22Rv1 (cell line): ENCODE measurements around the gene LRRC56.

ENCODE experiments used
- H3K27ac ChIP-seq: fragments of 450-650 bp; 2 replicates; pipeline ENCODE4 v1.5.1; 2017
- ZFX ChIP-seq: fragments of 450-650 bp; IDR thresholded peaks from 2 replicates; pipeline ENCODE4 v1.6.1; 2017; ENCODE audit warnings: antibody characterized with exemption, borderline replicate concordance
- TF ChIP-seq, protein P1 (sequence below): fragments of 450-650 bp; IDR thresholded peaks from 2 replicates; pipeline ENCODE4 v1.5.1; 2017; ENCODE audit warnings: mild to moderate bottlenecking

LRRC56 gene

GRCh38 chr11:576811-577610 is 39.7 kb downstream of the LRRC56 start:
- H3K27ac ChIP-seq: peak overlapping the region; percentile 91
- TF ChIP-seq, protein P1, sequence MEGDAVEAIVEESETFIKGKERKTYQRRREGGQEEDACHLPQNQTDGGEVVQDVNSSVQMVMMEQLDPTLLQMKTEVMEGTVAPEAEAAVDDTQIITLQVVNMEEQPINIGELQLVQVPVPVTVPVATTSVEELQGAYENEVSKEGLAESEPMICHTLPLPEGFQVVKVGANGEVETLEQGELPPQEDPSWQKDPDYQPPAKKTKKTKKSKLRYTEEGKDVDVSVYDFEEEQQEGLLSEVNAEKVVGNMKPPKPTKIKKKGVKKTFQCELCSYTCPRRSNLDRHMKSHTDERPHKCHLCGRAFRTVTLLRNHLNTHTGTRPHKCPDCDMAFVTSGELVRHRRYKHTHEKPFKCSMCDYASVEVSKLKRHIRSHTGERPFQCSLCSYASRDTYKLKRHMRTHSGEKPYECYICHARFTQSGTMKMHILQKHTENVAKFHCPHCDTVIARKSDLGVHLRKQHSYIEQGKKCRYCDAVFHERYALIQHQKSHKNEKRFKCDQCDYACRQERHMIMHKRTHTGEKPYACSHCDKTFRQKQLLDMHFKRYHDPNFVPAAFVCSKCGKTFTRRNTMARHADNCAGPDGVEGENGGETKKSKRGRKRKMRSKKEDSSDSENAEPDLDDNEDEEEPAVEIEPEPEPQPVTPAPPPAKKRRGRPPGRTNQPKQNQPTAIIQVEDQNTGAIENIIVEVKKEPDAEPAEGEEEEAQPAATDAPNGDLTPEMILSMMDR: no peak
- no peak for TF ChIP-seq ZFX

GRCh38 chr11:577611-577894 is 40.2 kb downstream of the LRRC56 start:
- TF ChIP-seq ZFX: no peak
- TF ChIP-seq, protein P1: no peak
- peak overlapping the region; percentile 91 for H3K27ac ChIP-seq

DNA sequence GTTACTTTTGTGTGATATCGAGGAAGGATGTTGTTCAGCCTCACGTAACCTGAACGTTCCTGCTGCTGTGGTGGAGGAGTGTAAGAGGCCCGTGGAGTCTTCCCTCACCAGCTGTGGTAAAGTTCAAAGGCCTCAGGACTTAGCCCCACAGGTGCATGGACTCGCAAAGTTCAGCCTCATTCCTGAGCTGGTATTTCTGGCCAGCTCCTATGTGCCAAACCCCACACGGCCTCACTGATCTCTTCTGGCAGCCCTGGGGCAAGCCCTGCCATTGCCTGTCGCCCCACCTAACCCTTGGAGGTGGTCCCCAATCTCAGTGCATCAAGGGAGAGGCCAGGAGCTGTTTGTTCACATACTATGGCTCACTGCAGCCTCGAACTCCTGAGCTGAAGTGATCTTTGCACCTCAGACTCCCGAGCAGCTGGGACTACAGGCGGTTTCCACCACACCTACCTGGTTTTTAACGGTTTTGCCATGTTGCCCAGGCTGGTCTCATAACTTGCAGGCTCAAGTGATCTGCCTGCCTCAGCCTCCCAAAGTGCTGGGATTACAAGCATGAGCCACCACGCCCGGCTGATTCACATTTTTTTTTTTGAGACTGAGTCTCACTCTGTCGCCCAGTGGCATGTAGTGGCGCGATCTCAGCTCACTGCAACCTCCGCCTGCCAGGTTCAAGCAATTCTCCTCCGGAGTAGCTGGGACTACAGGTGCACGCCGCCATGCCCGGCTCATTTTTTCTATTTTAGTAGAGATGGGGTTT is 41.1 kb downstream of the LRRC56 start:
- H3K27ac ChIP-seq: 0 out of 2 replicates have a peak overlapping the region, but pooled peaks have one; percentile 91
- TF ChIP-seq ZFX: no peak
- TF ChIP-seq, protein P1: no peak

GRCh38 chr11:579830-580601 is 42.7 kb downstream of the LRRC56 start:
- TF ChIP-seq, protein P1: no peak
- TF ChIP-seq ZFX: no peak
- H3K27ac ChIP-seq: no peak overlapping the region

GRCh38 chr11:581342-581741 is 44.0 kb downstream of the LRRC56 start:
- TF ChIP-seq, protein P1: no peak
- TF ChIP-seq ZFX: no peak
- no peak overlapping the region for H3K27ac ChIP-seq

DNA sequence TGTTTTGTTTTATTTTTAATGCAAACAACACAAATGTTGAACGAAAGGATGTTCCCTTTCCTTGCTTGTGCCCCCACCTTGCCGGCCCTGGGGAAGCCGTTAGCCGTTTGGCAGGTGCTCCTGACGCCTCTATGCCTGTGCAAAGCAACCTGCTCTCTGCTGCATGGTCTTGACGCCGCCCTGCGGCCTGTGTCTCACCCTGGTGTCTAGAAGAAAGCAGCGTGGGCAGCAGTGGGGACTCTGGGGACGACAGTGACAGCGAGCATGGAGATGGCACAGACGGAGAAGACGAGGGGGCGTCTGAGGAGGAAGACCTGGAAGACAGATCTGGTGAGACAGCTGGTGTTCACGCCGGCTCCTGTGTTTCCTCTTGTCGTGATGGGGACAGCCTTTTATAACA is 44.4 kb downstream of the LRRC56 start:
- H3K27ac ChIP-seq: no peak overlapping the region
- TF ChIP-seq, protein P1: no peak
- TF ChIP-seq ZFX: no peak

- H3K27ac ChIP-seq: no peak overlapping the region
- TF ChIP-seq ZFX: no peak
- TF ChIP-seq, protein P1: no peak
Measured at GRCh38 chr11:584287-584686, 47.0 kb downstream of the LRRC56 start.
